Ammon's horn (tissue), 1 donor: Measurements from ENCODE around the gene GRIN2A.

Source experiments
- DNase-seq: peaks from one replicate; pipeline ENCODE4 v3.0.0-alpha.2; 2016; ENCODE audit warnings: low spot score

The GRIN2A gene

DNA sequence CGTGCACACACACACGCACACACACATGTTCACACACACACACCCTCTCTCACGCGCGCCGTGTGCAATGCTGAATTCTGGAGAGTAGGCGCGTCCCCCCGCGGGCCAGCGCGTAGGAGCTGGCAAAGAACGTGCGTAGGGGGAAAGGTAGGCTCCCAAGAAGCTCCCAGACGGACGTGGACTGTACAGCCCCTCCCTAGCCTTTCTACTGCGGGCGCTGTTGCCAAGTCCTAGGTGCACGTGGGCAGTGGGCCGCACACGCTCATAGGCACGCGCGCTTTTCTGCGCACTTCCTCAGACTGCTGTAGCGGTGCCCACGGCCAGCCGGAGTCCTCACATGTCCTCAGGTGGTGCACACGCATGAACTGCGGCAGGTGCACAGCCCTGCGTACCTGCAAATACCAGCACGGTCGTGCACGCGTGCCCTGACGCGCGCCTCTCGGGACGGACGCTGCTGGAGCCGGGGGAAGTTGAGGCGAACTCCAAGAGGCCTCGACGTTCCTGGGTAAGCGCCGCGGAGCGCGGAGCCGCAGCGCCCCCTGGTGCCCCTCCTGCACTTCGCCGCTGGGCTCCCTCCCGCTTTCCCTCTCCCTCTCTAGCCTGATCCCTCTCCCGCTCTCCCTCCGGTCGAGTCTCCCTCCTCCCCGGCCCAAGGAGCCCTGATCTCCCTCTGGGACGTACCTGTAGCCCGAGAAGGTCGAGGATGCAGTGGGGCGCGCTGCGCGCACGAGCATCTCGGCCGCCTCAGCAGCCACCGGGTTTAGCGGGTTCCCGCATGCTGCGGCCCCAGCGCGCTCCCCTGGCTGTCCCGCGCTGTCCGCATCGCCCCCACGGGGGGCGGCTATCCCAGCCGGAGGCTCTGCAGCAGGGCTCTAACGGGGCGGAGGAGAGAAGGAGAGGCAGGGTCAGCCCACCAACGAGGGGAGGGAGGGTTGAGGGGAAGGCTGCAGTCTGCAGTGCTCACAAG lies 749 bp downstream of the GRIN2A start:
- peak; percentile 81 for DNase-seq

DNA sequence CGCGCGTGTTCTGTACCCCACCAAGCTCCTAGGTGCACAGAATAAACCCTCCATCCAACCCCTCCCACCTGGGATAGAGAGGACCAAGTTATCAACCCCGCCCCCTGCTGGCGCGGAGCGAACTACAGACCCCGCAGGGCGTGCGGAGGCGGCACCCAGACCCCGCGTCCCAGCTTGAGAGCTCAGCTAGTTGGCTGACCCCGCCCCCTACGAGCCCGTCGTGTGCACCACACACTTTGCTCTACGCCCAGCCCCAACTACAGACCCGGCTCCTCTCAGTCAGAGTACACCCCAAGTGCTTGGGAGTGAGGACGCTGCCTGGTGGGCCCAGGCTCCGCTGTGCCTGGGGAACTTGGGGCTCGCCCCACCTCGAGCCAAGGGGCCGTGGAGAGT lies 1.5 kb downstream of the GRIN2A start:
- no peak for DNase-seq

DNA sequence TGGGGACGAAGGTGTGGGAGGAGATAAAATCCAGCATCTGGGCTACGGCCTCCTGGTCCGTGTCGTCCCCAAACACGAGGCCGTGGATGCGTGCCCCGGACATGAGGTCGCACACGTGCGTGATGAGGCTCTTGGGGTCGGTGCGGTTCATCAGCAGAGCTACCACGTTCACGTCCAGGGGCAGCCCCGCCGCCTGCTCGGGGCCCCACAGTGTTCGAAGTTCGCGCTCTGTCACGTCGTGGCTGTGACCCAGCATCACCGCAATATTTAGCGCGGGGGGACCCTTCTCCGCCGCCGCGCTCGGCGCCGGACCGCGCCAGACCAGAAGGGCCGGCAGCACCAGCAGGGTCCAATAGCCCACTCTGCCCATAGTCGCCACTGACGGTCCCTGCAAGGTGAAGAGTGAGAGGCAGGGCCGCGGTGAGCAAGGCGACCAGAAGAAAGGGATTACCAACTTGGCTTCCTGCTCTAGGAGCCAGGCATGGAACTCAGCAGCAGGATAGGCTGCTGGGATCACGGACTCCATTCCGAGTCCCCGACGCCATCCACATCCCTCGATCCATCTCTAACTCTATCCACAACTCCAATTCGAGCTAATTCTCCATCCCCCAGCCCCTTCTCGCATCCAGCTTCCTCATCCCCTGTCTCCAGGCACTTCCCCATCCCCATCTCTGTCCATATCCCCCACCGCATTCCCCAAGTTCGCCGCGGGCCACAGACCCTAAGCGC lies 2.0 kb downstream of the GRIN2A start:
- no peak for DNase-seq

DNA sequence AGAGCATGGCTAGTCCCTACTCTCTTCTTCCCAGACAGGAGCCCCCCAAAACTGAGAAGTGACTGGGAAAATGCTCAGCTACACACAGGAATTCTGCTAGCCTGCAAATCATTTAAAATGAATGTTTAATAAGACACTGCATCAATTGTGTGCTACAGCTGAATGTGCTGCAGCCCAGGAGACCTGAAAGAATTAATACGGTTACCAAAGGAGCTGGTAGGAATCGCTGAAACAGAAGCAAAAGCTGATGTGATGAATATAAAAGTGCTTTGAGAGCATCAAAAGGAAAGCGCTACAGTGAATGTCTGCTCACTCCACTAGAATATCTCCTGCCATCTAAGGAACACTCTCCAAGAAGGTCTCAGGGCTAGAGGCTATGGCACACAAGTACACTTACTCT lies 3.7 kb downstream of the GRIN2A start:
- DNase-seq, result no peak

DNA sequence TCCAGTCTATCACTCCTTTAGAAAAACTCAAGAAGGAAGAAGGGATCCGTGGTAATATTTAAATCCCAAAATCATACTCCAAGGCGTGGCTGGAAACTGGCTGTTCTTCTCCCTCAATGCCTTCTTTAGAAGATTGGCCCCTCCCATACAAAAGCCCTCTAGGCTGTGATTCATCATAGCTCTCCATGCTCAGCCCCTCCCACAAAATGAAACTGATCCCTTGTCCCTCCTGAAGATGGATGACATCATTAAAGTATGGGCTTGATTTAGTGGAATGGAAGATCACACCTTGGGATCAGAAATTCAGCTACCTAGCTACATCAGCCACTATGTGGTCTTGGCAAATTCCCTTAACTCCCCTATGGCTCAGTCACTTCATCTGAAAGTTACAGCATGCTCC lies 4.1 kb downstream of the GRIN2A start:
- DNase-seq, result no peak

DNA sequence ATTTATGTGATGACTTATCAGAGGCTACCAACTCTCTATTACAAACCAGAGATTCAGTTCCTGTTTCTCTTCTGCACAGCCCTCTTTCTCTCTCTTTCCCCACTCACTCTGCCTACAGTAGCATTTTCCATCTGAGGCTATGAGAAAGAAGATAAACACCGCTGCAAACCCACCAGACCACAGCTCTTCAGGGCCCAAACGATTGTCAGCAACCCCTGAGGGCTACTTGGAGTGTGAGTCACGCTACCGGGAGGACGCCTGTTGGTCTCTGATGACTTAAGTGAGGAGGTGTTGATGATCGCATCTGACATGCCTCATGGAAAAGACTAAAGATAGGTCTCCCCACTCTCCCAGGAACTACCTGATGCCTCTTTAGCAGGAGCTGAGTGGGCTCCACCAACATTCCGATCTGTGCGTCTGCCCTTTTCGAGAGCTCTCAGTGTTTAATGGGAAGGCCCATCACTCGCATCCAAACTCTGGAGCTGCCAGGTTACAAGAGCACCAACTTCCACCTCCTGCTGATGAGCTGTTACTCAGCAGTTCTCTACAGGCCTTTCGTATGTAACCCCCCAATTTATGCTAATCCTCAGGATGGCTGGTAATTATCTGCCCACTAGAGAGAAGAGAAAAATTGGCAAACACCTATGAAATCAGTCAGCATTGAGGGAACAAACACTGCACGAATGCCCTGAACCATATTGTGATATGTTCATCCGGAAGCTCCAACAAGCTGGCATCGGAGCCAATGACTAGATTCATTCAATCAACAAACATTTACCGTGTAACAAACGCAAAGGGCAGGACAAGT lies 9.2 kb downstream of the GRIN2A start:
- DNase-seq, result no peak

DNA sequence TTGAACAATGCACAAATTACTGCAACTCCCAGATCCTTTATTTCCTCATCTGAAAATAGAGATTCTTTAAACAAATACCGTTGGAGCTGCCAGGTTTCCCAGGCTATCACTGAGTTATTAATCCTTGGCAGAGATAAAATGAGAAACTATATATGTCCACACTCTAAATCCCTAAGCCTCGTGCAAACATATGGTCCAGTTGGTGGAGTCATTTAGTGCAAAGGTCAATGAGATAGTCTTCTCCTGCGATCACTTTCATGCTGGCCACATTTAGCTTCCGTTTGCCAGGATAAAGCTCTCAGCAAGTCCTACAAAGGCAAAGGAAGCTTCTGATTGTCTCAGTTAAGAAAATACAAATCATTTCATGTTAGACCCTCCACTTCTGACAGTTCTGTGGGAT lies 11.0 kb downstream of the GRIN2A start:
- no peak for DNase-seq

DNA sequence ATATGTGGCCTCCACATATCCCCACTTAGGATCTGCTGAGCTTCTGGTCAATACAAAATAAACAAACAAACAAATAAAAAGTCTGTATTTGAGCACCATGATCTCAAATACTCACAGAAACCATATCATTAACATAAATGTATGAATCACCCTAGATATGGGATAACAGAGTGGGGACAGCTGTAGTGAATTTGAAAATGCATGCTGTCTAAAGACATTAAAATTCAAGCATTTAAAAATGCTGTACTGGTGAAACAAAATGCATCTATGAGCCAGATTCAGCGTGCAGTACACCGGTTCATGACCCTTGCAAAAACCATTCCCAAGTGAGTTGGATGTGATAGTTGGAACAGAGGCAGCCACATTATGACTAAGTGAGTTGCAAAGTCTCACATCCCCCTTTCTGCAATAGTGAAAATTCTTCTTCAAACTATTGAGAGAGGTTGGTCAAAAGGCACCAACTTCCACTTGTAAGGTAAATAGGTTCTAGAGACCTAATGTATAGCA lies 12.3 kb downstream of the GRIN2A start:
- DNase-seq, result no peak

DNA sequence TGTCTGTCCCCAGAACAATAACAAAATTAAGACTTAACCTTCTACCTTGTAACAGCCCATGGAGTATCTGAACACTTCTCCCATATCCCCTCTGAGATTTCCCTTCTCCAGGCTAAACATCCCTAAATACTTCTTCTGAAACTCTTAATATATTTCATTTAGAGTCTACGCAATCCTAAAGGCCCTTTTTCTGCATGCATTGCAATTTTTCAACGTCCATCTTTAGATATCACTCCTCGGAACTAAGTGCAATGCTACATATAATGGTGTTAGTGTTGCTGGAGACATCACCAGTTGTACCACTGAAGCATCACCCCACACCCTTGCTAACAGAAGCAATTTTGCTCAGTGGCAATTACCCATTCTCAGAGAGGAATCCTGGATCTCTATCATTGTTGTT lies 13.2 kb downstream of the GRIN2A start:
- no peak for DNase-seq

DNA sequence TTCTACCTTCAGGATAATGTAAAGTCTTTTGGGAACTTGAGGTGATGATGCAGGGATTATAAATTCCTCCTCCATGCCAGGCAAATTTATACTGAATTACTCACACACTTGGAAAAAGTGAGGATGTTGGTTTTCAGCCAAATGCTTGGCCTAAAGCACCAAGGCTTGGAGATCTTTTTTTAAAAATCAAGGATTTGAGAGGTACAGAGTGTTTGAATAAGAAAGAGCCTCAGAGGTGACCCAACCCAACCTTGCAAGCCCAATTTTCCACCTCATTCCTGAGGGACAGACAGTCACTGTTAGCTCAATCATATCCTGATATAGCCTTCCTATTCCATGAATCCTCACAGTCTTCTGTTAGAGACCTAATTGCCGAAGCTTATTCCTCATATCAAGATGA lies 14.0 kb downstream of the GRIN2A start:
- DNase-seq, result no peak

DNA sequence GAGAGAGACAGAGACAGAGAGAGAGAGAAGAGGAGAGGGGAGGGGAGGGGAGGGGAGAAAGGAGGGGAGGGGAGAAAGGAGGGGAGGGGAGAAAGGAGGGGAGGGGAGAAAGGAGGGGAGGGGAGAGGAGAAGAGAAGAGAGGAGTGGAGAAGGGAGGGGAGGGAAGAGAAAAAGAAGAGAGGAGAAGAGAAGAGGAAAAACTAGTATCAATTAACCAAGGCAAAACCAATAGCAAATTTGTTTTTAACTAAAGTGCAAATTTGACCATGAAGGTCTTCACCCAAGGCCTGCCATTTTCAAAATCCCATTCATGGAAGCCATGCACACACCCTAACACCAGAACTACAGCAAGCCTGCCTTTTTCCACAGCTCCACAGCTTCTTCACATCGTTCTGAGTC lies 16.6 kb downstream of the GRIN2A start:
- no peak for DNase-seq

DNA sequence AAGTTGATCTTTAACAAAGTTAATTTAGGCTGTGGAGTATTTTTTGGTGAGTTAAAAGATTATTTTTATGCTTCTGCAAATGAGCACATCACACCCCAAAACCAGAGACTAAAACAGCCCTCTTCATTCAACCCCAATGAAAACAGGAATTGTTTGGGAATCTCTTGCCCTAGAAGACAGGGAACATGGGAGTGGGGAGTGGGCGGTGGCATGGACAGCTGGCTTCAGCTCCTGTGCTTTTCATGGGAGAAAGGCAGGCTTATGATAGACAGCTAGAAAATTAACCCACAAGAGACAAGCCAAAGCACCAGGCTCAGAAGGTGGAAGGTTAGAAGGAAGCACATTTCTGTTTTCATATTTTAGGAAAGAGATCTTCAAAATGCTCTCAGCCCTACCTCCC lies 19.2 kb downstream of the GRIN2A start:
- no peak for DNase-seq

DNA sequence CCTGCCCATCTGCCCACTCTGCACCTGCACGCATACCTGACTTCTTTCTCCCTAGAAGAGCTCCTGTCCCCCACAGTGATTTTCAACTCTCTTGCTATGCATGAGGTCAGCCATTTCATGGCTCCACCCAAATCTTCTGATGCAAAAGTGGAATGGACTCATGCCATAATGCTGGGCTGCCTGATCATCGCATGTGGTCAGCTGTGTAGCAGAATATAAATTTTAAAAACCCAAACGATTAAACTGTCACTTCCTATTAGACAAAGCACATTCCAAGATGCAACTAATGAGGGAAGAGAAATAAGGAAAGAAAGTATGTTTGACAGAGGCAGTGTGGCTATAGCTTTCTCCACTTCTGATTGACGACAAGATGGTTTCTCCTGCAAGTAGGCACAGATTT lies 26.1 kb downstream of the GRIN2A start:
- DNase-seq, result no peak

DNA sequence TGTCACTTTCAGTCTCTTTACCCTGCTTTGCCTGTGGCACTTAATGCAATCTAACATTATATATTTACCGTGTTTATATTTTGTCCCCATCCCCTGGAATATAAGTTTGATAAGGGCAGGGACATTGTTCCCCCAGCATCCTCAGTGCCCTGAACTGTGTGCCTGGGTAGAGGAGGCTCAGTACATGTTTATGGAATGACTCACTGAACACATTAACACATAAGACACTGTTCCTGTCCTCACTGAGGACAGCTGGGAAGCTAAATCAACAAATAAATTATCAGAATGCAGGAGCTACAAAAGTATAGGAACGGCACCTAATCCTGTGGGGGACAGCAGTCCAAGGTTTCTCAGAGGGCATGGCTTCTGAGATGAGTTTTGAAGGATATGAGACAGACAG lies 27.8 kb downstream of the GRIN2A start:
- no peak for DNase-seq

DNA sequence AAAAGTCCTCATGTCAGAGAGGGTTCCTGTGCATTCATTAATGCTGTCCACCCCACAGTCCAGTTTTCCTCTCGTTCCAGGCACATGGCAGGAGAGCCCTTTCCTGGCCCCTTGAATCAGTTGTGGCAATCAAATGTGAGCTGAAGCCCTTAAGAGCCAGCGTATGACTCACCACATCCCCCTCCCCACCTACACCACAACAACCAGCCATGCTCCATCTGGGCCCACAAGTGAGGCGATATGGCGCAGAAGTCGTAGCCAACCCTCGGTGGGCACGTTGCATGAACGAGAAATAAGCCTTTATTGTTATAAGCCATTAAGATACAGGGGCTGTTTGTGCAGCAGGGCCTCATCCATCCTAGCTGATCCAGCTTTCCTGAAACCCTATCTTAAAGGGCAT lies 28.2 kb downstream of the GRIN2A start:
- DNase-seq, result peak; percentile 71

DNA sequence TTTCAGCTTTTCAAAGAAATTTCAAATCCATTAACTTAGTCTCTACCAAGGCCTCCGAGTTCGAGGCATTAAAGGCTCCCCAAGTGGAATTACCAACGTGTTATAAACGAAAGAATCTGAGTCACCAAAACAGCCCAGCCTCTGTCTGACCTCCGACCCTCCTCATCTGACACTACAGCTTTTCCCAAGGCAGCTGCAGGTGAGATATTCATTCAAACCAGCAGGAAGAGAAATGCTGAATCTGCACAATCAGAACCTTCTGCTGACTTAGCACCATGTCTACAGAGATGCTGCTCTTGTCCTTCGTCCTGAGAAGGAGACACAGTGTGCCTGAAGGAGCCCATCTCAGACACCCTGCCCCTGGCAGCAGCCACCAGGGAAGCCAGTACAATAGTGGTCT lies 30.5 kb downstream of the GRIN2A start:
- DNase-seq, result no peak

DNA sequence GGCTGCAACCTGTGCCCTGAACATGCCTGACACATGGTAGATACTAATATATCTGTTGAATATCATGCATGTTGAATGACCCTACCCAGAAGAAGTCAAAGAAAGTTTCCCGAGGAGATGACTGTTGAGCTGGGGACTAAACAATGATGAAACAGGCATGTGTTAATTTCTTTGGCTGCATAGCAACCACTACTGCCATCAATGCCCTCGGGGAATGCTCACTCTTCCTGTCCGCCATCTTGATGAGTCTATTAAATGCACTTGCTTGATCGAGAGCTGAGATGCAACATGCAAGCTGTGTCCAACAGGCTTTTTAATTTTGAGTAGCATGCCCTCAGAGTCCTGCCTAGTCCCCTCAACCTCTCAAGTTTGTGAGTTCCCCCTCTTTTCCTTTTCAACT lies 31.3 kb downstream of the GRIN2A start:
- DNase-seq, result no peak

DNA sequence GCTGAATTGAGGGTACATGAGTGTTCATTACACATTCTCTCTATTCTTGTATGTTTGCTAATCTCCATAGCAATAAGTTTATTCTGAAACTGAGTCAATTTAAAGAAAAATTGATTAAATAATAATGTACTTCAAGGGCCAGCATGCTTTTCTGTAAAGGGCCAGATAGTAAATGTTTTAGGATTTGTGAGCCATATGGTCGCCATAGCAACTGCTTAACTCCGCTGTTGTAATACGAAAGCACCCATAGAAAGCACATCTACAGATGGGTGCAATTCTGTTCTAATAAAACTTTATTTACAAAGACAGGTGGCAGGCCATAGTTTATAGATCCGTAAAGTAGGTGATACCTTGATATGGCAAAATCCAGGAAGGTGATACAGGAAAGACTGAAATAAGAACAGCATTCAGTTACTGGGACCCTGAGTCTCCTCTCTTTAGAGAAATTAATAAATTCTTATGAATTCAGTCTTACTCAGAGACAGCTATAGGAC lies 36.6 kb downstream of the GRIN2A start:
- DNase-seq, result no peak

DNA sequence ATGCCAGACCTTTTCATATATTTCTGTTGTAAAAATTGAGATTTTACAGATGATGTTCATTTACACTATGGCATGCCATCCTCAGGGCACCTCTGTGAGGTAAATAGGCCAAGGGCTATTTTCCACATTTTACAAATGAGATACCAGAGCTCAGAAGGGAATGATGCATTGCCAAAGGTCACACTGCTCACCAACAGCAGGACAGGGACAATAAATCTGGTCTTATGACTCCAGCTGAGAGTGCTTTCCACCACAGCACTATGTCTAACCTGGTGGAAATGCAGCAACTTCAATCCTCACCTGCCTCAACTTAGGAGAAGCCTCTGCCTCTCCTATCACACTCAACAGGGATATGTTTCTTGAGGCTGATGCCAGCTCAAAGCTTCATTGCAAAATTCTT lies 40.6 kb downstream of the GRIN2A start:
- no peak for DNase-seq

DNA sequence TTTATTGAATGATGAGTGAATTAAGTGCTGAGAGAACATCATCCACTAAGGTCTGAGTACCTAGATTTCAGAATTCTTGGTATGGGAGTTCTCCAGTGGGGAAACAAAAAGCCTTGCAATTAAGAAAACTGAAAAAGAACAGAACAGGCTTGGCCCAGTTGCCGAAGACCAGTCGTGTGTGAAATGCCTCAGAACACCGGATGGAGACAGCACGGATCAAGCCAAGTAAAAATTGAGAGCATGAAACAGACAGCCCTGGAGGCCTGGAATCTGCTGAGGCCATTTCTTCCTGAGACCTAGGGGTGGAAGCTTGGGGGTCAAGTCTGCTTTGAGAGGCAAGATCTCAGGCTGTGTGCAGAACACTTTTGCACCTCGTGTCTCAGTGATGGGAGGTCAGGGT lies 43.3 kb downstream of the GRIN2A start:
- DNase-seq, result no peak

DNA sequence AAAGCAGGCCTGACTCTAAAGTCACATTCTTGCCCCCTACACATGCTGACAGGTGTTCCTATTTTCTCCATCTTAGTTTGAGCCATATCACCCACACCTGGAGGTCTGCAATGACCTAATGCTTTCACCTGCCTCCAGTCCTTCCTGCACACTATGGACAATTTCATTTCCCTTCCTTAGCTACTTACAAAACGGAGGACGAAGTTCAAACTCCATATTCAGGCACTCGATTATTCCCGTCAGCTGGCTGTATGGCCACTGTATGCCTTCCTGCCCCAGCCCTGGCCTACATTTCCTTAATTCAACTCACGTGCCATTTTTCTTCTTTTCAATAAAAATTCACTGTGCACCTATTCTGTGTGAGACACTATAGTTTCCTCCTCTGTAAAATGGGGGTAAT lies 44.9 kb downstream of the GRIN2A start:
- no peak for DNase-seq

DNA sequence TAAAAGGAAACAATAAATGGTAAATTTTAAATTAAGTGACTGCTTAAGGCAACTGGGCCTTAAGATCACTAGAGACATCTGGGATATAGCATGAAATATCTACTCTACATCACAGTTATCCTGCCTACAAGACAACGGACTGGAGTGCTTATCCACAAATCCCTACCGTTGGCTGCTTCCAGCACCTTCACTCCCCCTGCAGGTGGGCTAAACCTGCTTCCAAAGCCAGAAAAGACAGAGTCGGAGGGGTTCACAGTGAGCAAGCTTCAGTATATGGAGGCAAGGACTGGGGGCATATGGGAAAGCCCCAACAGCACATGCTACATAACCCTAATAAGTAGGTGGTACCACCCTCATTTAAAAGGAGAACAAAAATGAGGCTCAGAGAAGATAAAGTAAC lies 45.3 kb downstream of the GRIN2A start:
- no peak for DNase-seq
